MM.1S (cell line): ENCODE measurements around the gene TSPAN15.

Experiments
- DNase-seq: peaks from one replicate; pipeline ENCODE4 v3.0.0-alpha.2; 2015
- H2AFZ ChIP-seq: fragments of 300-600 bp; sonication (generic); 2 replicates; pipeline ENCODE4 v1.6.0; 2016; ENCODE audit warnings: antibody characterized with exemption, low read length
- H3F3A ChIP-seq: fragments of 300-600 bp; sonication (generic); 2 replicates; pipeline ENCODE4 v1.6.1; 2016; ENCODE audit warnings: mild to moderate bottlenecking, antibody characterized with exemption, low read length, moderate library complexity, mixed read lengths; ENCODE audit not compliant: insufficient read depth
- H3K27ac ChIP-seq: fragments of 300-600 bp; sonication (generic); 2 replicates; pipeline ENCODE4 v1.5.1; 2016; ENCODE audit warnings: mild to moderate bottlenecking, low read length
- H3K27me3 ChIP-seq: fragments of 300-600 bp; sonication (generic); replicated peaks from 2 replicates; pipeline ENCODE4 v1.6.0; 2016; ENCODE audit warnings: low read length; ENCODE audit not compliant: insufficient read depth
- H3K36me3 ChIP-seq: fragments of 300-600 bp; sonication (generic); replicated peaks from 2 replicates; pipeline ENCODE4 v1.6.1; 2016; ENCODE audit warnings: mild to moderate bottlenecking, low read length, mixed read lengths; ENCODE audit not compliant: insufficient read depth
- H3K4me1 ChIP-seq: fragments of 300-600 bp; sonication (generic); 2 replicates; pipeline ENCODE4 v1.6.1; 2016; ENCODE audit warnings: low read length, mixed read lengths
- H3K4me2 ChIP-seq: fragments of 300-600 bp; sonication (generic); 2 replicates; pipeline ENCODE4 v1.6.0; 2016; ENCODE audit warnings: low read depth, low read length
- H3K4me3 ChIP-seq: fragments of 300-600 bp; sonication (generic); 2 replicates; pipeline ENCODE4 v1.5.1; 2016; ENCODE audit warnings: low read length, mixed read lengths
- H3K79me2 ChIP-seq: fragments of 300-600 bp; sonication (generic); 2 replicates; pipeline ENCODE4 v1.6.1; 2016; ENCODE audit warnings: mixed run types, low read length, mixed read lengths
- H3K9ac ChIP-seq: fragments of 300-600 bp; sonication (generic); 2 replicates; pipeline ENCODE4 v1.6.1; 2016; ENCODE audit warnings: low read length, mixed read lengths
- H3K9me2 ChIP-seq: fragments of 300-600 bp; sonication (generic); replicated peaks from 2 replicates; pipeline ENCODE4 v1.6.1; 2016; ENCODE audit warnings: mild to moderate bottlenecking, low read length, mixed read lengths; ENCODE audit not compliant: insufficient read depth
- H3K9me3 ChIP-seq: fragments of 300-600 bp; sonication (generic); replicated peaks from 2 replicates; pipeline ENCODE4 v1.6.1; 2016; ENCODE audit warnings: mild to moderate bottlenecking, low read length, mixed read lengths; ENCODE audit not compliant: insufficient read depth
- H4K20me1 ChIP-seq: fragments of 300-600 bp; sonication (generic); 2 replicates; pipeline ENCODE4 v1.6.1; 2016; ENCODE audit warnings: mild to moderate bottlenecking, low read length, moderate library complexity, mixed read lengths; ENCODE audit not compliant: insufficient read depth
- EZH2 ChIP-seq: fragments of 300-600 bp; sonication (generic); optimal IDR thresholded peaks from 2 replicates; pipeline ENCODE3; 2017; ENCODE audit warnings: low read depth, mild to moderate bottlenecking, antibody characterized with exemption, low read length, mixed read lengths
- EZH2phosphoT487 ChIP-seq: fragments of 300-600 bp; sonication (generic); IDR thresholded peaks from 2 replicates; pipeline ENCODE4 v1.6.1; 2018; ENCODE audit warnings: antibody characterized with exemption, low read length
- TF ChIP-seq, protein P1 (sequence below): fragments of 300-600 bp; sonication (generic); IDR thresholded peaks from 2 replicates; pipeline ENCODE4 v1.5.1; 2016; ENCODE audit warnings: antibody characterized with exemption, low read length, mixed read lengths

TSPAN15 gene

DNA sequence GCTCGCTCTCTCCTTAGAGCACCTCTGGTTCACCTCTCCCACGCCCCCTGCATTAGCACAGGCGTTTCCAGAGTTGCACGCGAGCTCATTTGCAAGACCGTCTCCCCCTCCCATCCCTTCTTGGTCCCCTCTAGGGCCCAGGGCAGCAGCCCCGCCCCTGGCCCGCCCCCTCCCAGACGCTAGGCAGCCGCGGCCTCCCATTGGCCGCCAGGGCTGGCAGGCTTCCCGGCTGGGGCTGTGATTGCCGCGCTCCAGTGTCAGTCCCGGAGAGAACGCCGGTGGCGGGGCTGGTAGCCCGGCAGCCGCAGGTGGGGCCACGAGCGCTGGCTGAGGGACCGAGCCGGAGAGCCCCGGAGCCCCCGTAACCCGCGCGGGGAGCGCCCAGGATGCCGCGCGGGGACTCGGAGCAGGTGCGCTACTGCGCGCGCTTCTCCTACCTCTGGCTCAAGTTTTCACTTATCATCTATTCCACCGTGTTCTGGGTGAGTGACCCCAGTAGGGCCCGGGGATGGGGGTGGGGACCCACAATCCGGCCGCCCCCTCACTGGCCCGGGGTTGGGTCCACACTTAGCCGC lies at the start of gene TSPAN15:
Gene TSPAN15 (plus strand): TSS at position 257 of the 575 bp plus-strand sequence. CDS start 130 bp downstream, at position 387.
- no peak within 1 kb of the TSS for H3K9ac ChIP-seq
- no peak within 1 kb of the TSS for H3K27ac ChIP-seq
- no peaks in the 10 kb centered on the region for H3K36me3 ChIP-seq
- no peaks in the 10 kb centered on the region for H3K4me1 ChIP-seq
- peak within 1 kb of the TSS; percentile 55 for H3K4me3 ChIP-seq
- peak within 1 kb of the TSS; percentile 86 for H3K4me2 ChIP-seq
- peak within 1 kb of the TSS; percentile 82 for H2AFZ ChIP-seq
- H3K9me3 ChIP-seq: no peaks in the 10 kb centered on the region
- peak; percentile 62 for DNase-seq
- TF ChIP-seq EZH2phosphoT487 (no peak), EZH2 (no peak)
- TF ChIP-seq, protein P1, sequence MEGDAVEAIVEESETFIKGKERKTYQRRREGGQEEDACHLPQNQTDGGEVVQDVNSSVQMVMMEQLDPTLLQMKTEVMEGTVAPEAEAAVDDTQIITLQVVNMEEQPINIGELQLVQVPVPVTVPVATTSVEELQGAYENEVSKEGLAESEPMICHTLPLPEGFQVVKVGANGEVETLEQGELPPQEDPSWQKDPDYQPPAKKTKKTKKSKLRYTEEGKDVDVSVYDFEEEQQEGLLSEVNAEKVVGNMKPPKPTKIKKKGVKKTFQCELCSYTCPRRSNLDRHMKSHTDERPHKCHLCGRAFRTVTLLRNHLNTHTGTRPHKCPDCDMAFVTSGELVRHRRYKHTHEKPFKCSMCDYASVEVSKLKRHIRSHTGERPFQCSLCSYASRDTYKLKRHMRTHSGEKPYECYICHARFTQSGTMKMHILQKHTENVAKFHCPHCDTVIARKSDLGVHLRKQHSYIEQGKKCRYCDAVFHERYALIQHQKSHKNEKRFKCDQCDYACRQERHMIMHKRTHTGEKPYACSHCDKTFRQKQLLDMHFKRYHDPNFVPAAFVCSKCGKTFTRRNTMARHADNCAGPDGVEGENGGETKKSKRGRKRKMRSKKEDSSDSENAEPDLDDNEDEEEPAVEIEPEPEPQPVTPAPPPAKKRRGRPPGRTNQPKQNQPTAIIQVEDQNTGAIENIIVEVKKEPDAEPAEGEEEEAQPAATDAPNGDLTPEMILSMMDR: no peak
- no peaks in the 10 kb centered on the region for H3K9me2 ChIP-seq
- H3K27me3 ChIP-seq: no peaks in the 10 kb centered on the region; the same call in 1 of the 2 replicates
- H3F3A ChIP-seq: no peaks in the 10 kb centered on the region
- no peaks in the 10 kb centered on the region for H3K79me2 ChIP-seq
- no peaks in the 10 kb centered on the region for H4K20me1 ChIP-seq

DNA sequence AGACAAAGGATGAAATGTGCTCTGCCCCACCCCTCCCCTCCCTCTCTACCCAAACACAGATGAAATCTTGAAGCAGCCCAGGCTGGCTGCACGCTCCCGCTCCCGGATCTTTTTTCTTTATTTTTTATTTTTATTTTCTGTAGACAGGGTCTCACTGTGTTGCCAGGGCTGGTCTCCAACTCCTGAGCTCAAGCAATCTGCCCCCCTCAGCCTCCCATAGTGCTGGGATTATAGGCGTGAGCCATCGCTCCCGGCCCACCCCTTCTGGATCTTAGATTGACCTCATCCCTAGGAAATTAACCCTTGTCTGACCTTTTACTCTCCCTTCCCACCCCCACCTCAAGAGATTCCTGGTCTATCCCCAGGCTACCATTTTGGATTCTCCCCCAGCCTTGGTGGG lies 48.9 kb upstream of the TSPAN15 start:
- Histone ChIP-seq H3K9me2 (no peaks in the 10 kb centered on the region), H3K4me2 (no peak overlapping the region), H2AFZ (no peak overlapping the region), H3K79me2 (no peaks in the 10 kb centered on the region), H3K27ac (no peak overlapping the region), H3F3A (no peaks in the 10 kb centered on the region), H3K9ac (no peak overlapping the region), H4K20me1 (no peaks in the 10 kb centered on the region), H3K27me3 (no peaks in the 10 kb centered on the region), H3K36me3 (no peaks in the 10 kb centered on the region), H3K4me3 (no peak overlapping the region), H3K4me1 (no peaks in the 10 kb centered on the region), H3K9me3 (no peaks in the 10 kb centered on the region)
- TF ChIP-seq EZH2phosphoT487: no peak
- TF ChIP-seq, protein P1: no peak
- TF ChIP-seq EZH2: no peak
- DNase-seq: no peak

DNA sequence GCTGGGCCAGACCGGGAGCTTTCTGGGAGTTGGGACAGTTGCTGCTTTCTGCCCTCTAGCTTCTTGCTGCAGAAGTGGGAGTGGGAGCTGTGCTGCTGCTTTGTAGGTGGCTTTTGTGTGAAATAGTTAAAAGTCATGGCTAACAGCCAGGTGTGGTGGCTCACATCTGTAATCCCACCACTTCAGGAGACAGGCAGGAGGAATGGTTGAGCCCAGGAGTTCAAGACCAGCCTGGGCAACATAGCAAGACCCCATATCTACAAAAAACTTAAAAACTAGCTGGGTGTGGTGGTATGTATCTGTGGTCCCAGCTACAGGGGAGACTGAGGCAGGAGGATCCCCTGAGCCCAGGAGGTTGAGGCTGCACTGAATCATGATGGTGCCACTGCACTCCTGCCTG lies 48.2 kb upstream of the TSPAN15 start:
- no peaks in the 10 kb centered on the region for H3K79me2 ChIP-seq
- no peak for DNase-seq
- no peaks in the 10 kb centered on the region for H4K20me1 ChIP-seq
- peaks cover 4% of the 10 kb centered on the region for H3K4me1 ChIP-seq
- no peak overlapping the region for H3K27ac ChIP-seq
- no peaks in the 10 kb centered on the region for H3K9me2 ChIP-seq
- H2AFZ ChIP-seq: no peak overlapping the region
- H3K9me3 ChIP-seq: no peaks in the 10 kb centered on the region
- no peak overlapping the region for H3K4me2 ChIP-seq
- TF ChIP-seq EZH2phosphoT487: no peak
- TF ChIP-seq EZH2: no peak
- TF ChIP-seq, protein P1: no peak
- H3K9ac ChIP-seq: no peak overlapping the region
- H3K27me3 ChIP-seq: no peaks in the 10 kb centered on the region
- H3K4me3 ChIP-seq: no peak overlapping the region
- no peaks in the 10 kb centered on the region for H3K36me3 ChIP-seq
- H3F3A ChIP-seq: 0 out of 2 replicates have a peak, but pooled peaks cover under 1% of the 10 kb centered on the region
